Stimulated activated effector memory CD8-positive, alpha-beta T cell treated with anti-CD3 and anti-CD28 coated beads, Interleukin-12 subunit alpha, Interleukin-12 subunit beta, amount 100 ng/mL, for 72 hours (primary cell): ENCODE measurements around the gene NOL12.
"Not testable (repeated sequence)": the region's sequence is repeated elsewhere in the genome, so short reads cannot be mapped to it uniquely, and the experiment has no call there.

Source experiments
- ATAC-seq: fragments of 150-1000 bp; cut with Tn5 transposase; 2 replicates; pipeline ENCODE4 v1.10.0; 2021
- DNase-seq, 2 donors: peaks; one replicate each; pipeline ENCODE4 v3.0.0; 2021 to 2022; ENCODE audit warnings: low spot score in 2 of 2
- H3K27ac Mint-ChIP-seq: one replicate; pipeline ENCODE4 v1.8.0; 2022; ENCODE audit warnings: mild to moderate bottlenecking, mixed read lengths
- H3K36me3 Mint-ChIP-seq: one replicate; pipeline ENCODE4 v1.8.0; 2022; ENCODE audit warnings: mild to moderate bottlenecking, mixed read lengths
- H3K4me1 Mint-ChIP-seq: one replicate; pipeline ENCODE4 v1.8.0; 2022; ENCODE audit warnings: mixed read lengths
- H3K4me3 Mint-ChIP-seq: one replicate; pipeline ENCODE4 v1.8.0; 2022; ENCODE audit warnings: mild to moderate bottlenecking, mixed read lengths
- H3K9me3 Mint-ChIP-seq: one replicate; pipeline ENCODE4 v1.8.0; 2022; ENCODE audit warnings: mixed read lengths

Gene NOL12

GRCh38 chr22:37684803-37685615, 1.1 kb upstream of the NOL12 start:
- H3K4me1 Mint-ChIP-seq = peaks cover 43% of the 10 kb centered on the region
- H3K27ac Mint-ChIP-seq = peak overlapping the region; percentile 95
- ATAC-seq = no peak
- H3K9me3 Mint-ChIP-seq = no peaks in the 10 kb centered on the region
- peak overlapping the region; percentile 92 for H3K4me3 Mint-ChIP-seq
- peaks cover 44% of the 10 kb centered on the region for H3K36me3 Mint-ChIP-seq
- no peak for DNase-seq

GRCh38 chr22:37690407-37690806, 4.3 kb downstream of the NOL12 start:
- no peak for ATAC-seq
- H3K9me3 Mint-ChIP-seq = no peaks in the 10 kb centered on the region
- peaks cover 70% of the 10 kb centered on the region for H3K36me3 Mint-ChIP-seq
- peaks cover 31% of the 10 kb centered on the region for H3K4me1 Mint-ChIP-seq
- no peak overlapping the region for H3K27ac Mint-ChIP-seq
- DNase-seq = no peak
- H3K4me3 Mint-ChIP-seq = no peak overlapping the region

GRCh38 chr22:37690901-37691504, 4.9 kb downstream of the NOL12 start:
- H3K27ac Mint-ChIP-seq = no peak overlapping the region
- H3K4me1 Mint-ChIP-seq = peaks cover 32% of the 10 kb centered on the region
- no peaks in the 10 kb centered on the region for H3K9me3 Mint-ChIP-seq
- no peak overlapping the region for H3K4me3 Mint-ChIP-seq
- DNase-seq = no peak
- ATAC-seq = no peak
- H3K36me3 Mint-ChIP-seq = peaks cover 76% of the 10 kb centered on the region

- Mint-ChIP-seq H3K4me3 (no peak overlapping the region), H3K4me1 (peaks cover 30% of the 10 kb centered on the region), H3K9me3 (no peaks in the 10 kb centered on the region), H3K36me3 (peaks cover 82% of the 10 kb centered on the region), H3K27ac (no peak overlapping the region)
- ATAC-seq = no peak
- DNase-seq = no peak
These were observed 6.6 kb downstream of the NOL12 start for GRCh38 chr22:37692627-37693285.

- ATAC-seq, H3K4me3 Mint-ChIP-seq, DNase-seq, H3K27ac Mint-ChIP-seq, H3K9me3 Mint-ChIP-seq: not testable (repeated sequence)
- Mint-ChIP-seq H3K36me3 (peaks cover 68% of the 10 kb centered on the region), H3K4me1 (peaks cover 19% of the 10 kb centered on the region)
These were observed 8.0 kb downstream of the NOL12 start for GRCh38 chr22:37694131-37694530.

GRCh38 chr22:37696260-37696656, 10.1 kb downstream of the NOL12 start:
- Mint-ChIP-seq H3K36me3 (peaks cover 59% of the 10 kb centered on the region), H3K4me3 (peak overlapping the region; percentile 80), H3K4me1 (peaks cover 19% of the 10 kb centered on the region), H3K27ac (peak overlapping the region; percentile 58)
- DNase-seq, H3K9me3 Mint-ChIP-seq, ATAC-seq: not testable (repeated sequence)

- H3K9me3 Mint-ChIP-seq = no peaks in the 10 kb centered on the region
- peak; percentile 55 to 75 for DNase-seq
- peak within 1 kb of the TSS; percentile 80 for H3K4me3 Mint-ChIP-seq
- peaks cover 19% of the 10 kb centered on the region for H3K4me1 Mint-ChIP-seq
- ATAC-seq = peak; percentile 99
- H3K36me3 Mint-ChIP-seq = peaks cover 52% of the 10 kb centered on the region
- peak within 1 kb of the TSS; percentile 76 for H3K27ac Mint-ChIP-seq
These were observed 10.8 kb downstream of the NOL12 start, which contains the start of gene TRIOBP for GRCh38 chr22:37696657-37697537. TSS of gene TRIOBP (plus strand) at chr22:37697048. CDS start at chr22:37701366, 4,318 bp downstream.

GRCh38 chr22:37697538-37697835, 11.3 kb downstream of the NOL12 start:
- H3K9me3 Mint-ChIP-seq = no peaks in the 10 kb centered on the region
- DNase-seq (no peak), ATAC-seq (no peak)
- peaks cover 19% of the 10 kb centered on the region for H3K4me1 Mint-ChIP-seq
- peak overlapping the region; percentile 80 for H3K4me3 Mint-ChIP-seq
- no peak overlapping the region for H3K27ac Mint-ChIP-seq
- H3K36me3 Mint-ChIP-seq = peaks cover 47% of the 10 kb centered on the region

- no peak overlapping the region for H3K27ac Mint-ChIP-seq
- H3K36me3 Mint-ChIP-seq = peaks cover 26% of the 10 kb centered on the region
- H3K4me1 Mint-ChIP-seq = peaks cover 11% of the 10 kb centered on the region
- no peak for ATAC-seq
- H3K9me3 Mint-ChIP-seq = no peaks in the 10 kb centered on the region
- no peak for DNase-seq
- H3K4me3 Mint-ChIP-seq = no peak overlapping the region
These were observed 15.1 kb downstream of the NOL12 start for GRCh38 chr22:37701141-37701786.

GRCh38 chr22:37703906-37704305, 17.8 kb downstream of the NOL12 start:
- DNase-seq (no peak), ATAC-seq (no peak)
- H3K36me3 Mint-ChIP-seq = peaks cover 23% of the 10 kb centered on the region
- no peaks in the 10 kb centered on the region for H3K4me1 Mint-ChIP-seq
- no peak overlapping the region for H3K4me3 Mint-ChIP-seq
- H3K27ac Mint-ChIP-seq = no peak overlapping the region
- no peaks in the 10 kb centered on the region for H3K9me3 Mint-ChIP-seq

- no peaks in the 10 kb centered on the region for H3K9me3 Mint-ChIP-seq
- H3K4me1 Mint-ChIP-seq = no peaks in the 10 kb centered on the region
- DNase-seq (no peak), ATAC-seq (no peak)
- H3K27ac Mint-ChIP-seq = no peak overlapping the region
- H3K4me3 Mint-ChIP-seq = no peak overlapping the region
- H3K36me3 Mint-ChIP-seq = peaks cover 23% of the 10 kb centered on the region
These were observed 18.5 kb downstream of the NOL12 start for GRCh38 chr22:37704645-37705044.

- Mint-ChIP-seq H3K9me3 (no peaks in the 10 kb centered on the region), H3K27ac (peak overlapping the region; percentile 76), H3K4me3 (no peak overlapping the region), H3K36me3 (peaks cover 22% of the 10 kb centered on the region), H3K4me1 (peaks cover 4% of the 10 kb centered on the region)
- ATAC-seq = no peak
- DNase-seq = no peak
These were observed 19.1 kb downstream of the NOL12 start for GRCh38 chr22:37705205-37705604.

- Mint-ChIP-seq H3K9me3 (no peaks in the 10 kb centered on the region), H3K4me3 (no peak overlapping the region), H3K4me1 (peaks cover 4% of the 10 kb centered on the region), H3K36me3 (peaks cover 10% of the 10 kb centered on the region), H3K27ac (no peak overlapping the region)
- ATAC-seq (no peak), DNase-seq (no peak)
These were observed 22.7 kb downstream of the NOL12 start for GRCh38 chr22:37708580-37709444.

- Mint-ChIP-seq H3K36me3 (peaks cover 10% of the 10 kb centered on the region), H3K27ac (no peak overlapping the region), H3K4me3 (no peak overlapping the region), H3K4me1 (peaks cover 4% of the 10 kb centered on the region), H3K9me3 (no peaks in the 10 kb centered on the region)
- DNase-seq = no peak
- ATAC-seq = no peak
These were observed 23.3 kb downstream of the NOL12 start for GRCh38 chr22:37709445-37709765.
